Neutrophil (primary cell): Measurements from ENCODE around the gene NR4A2.

Experiments
- H3K27ac ChIP-seq: fragments of 200-600 bp; sonication (generic); 2 replicates; pipeline ENCODE4 v1.5.1; 2016; ENCODE audit warnings: mild to moderate bottlenecking, moderate library complexity
- H3K27me3 ChIP-seq: fragments of 200-600 bp; sonication (generic); 2 replicates; pipeline ENCODE4 v1.6.0; 2016; ENCODE audit warnings: mild to moderate bottlenecking
- H3K36me3 ChIP-seq: fragments of 200-600 bp; sonication (generic); 2 replicates; pipeline ENCODE4 v1.5.1; 2017
- H3K4me1 ChIP-seq, 2 experiments: fragments of 200-600 bp in 1 of 2; sonication (generic) in 1 of 2; 1 replicate in 1 of 2; 2 replicates in 1 of 2; pipeline versions ENCODE4 v1.5.1 to v1.6.1; 2013 to 2016; ENCODE audit warnings: low read depth in 1 of 2, low read length in 1 of 2, mild to moderate bottlenecking in 1 of 2, moderate library complexity in 1 of 2; ENCODE audit not compliant: control insufficient read depth in 1 of 2, insufficient read depth in 1 of 2
- H3K4me3 ChIP-seq, 2 experiments: fragments of 200-600 bp in 1 of 2; sonication (generic) in 1 of 2; 1 replicate in 1 of 2; 2 replicates in 1 of 2; pipeline ENCODE4 v1.5.1; 2013 to 2016; ENCODE audit warnings: low read depth in 1 of 2, low read length in 1 of 2, mild to moderate bottlenecking in 1 of 2, moderate library complexity in 1 of 2
- H3K9me3 ChIP-seq: fragments of 200-600 bp; sonication (generic); 2 replicates; pipeline ENCODE4 v1.5.1; 2016
- TF ChIP-seq, protein P1 (sequence below): fragments of 200-600 bp; sonication (generic); IDR thresholded peaks from 2 replicates; pipeline ENCODE4 v1.5.1; 2016; ENCODE audit warnings: antibody characterized with exemption

The NR4A2 gene

DNA sequence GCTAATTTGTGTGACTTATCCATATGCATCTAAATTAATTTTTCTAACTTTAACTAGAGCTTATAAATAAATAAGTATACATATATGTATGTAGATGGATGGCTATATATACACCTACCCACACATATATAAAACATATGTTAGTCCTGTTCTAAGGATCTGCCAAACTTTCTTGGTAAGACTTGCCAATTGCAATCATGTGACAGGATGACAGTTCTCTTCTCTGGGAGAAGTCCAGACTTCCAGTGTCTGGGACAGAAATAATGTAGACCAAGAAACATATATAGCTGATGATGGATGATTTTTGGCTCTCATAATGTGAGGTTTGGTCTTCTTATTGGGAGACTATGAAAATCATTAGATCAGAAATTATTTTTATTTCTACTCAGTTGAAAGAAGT is 30.6 kb upstream of the NR4A2 start:
- no peaks in the 10 kb centered on the region for H3K4me1 ChIP-seq
- H3K9me3 ChIP-seq = no peaks in the 10 kb centered on the region
- H3K27me3 ChIP-seq = no peaks in the 10 kb centered on the region
- TF ChIP-seq, protein P1, sequence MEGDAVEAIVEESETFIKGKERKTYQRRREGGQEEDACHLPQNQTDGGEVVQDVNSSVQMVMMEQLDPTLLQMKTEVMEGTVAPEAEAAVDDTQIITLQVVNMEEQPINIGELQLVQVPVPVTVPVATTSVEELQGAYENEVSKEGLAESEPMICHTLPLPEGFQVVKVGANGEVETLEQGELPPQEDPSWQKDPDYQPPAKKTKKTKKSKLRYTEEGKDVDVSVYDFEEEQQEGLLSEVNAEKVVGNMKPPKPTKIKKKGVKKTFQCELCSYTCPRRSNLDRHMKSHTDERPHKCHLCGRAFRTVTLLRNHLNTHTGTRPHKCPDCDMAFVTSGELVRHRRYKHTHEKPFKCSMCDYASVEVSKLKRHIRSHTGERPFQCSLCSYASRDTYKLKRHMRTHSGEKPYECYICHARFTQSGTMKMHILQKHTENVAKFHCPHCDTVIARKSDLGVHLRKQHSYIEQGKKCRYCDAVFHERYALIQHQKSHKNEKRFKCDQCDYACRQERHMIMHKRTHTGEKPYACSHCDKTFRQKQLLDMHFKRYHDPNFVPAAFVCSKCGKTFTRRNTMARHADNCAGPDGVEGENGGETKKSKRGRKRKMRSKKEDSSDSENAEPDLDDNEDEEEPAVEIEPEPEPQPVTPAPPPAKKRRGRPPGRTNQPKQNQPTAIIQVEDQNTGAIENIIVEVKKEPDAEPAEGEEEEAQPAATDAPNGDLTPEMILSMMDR = no peak
- no peaks in the 10 kb centered on the region for H3K36me3 ChIP-seq
- no peak overlapping the region for H3K27ac ChIP-seq
- no peak overlapping the region for H3K4me3 ChIP-seq

DNA sequence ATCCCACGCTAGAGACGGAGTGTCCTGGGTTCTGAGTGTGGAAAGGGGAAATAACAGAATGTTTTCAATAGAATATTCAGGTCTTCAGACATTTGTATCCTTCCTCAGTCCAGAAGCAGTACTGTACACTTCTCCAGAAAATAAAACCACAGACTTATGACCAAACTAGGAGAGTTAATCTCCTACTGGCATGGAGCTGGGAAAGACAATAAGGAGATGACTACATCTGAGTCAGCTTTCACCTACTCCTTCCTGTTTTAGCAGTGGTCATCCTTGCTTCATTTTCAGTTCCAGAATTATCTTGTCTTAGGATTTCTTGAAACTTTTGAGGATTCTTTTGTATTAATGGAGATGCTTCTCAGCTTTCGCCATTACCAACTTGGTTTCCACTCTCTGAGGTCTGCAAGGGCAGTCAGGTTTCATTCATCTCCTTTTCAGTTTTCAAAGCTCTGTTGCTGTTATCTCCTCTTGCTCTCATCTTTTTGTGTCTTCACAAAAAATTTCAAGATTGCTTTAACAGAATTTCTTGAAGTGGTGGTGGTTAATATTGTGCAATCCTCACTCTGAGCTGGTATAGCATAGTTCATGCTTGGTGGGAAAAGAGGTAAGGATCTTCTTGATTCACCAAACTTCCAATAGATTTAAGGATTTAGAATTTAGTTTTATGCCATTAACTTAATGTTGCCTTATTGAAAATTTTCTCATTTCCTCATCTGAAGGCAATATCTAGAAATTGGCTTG is 23.7 kb upstream of the NR4A2 start:
- Histone ChIP-seq H3K36me3 (no peaks in the 10 kb centered on the region), H3K4me3 (no peak overlapping the region), H3K9me3 (no peaks in the 10 kb centered on the region), H3K27me3 (no peaks in the 10 kb centered on the region), H3K27ac (no peak overlapping the region), H3K4me1 (peaks cover 0 to 5% of the 10 kb centered on the region in 2 experiments)
- TF ChIP-seq, protein P1 = no peak

DNA sequence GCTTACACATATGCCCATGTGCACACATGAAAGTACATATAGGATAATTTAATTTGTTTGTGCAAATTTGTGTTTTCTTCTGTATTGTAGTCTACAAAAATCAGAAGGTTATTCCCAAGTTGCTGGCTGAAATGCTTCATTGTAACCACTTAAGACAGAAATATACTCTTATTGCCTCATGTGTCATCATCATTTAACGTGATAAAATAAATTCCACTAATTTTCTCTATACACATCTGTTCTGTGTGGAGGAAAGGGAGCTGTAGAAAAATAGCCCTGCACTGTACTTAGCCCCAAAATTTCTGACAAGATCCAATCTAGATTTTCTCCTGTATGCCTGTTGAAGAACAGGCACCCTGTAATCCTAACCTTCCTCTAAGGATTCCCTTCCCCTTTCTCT is 20.4 kb upstream of the NR4A2 start:
- Histone ChIP-seq H3K36me3 (no peaks in the 10 kb centered on the region), H3K27ac (no peak overlapping the region), H3K9me3 (no peaks in the 10 kb centered on the region), H3K27me3 (no peaks in the 10 kb centered on the region), H3K4me3 (no peak overlapping the region), H3K4me1 (peaks cover 0 to 5% of the 10 kb centered on the region in 2 experiments)
- TF ChIP-seq, protein P1 = no peak

DNA sequence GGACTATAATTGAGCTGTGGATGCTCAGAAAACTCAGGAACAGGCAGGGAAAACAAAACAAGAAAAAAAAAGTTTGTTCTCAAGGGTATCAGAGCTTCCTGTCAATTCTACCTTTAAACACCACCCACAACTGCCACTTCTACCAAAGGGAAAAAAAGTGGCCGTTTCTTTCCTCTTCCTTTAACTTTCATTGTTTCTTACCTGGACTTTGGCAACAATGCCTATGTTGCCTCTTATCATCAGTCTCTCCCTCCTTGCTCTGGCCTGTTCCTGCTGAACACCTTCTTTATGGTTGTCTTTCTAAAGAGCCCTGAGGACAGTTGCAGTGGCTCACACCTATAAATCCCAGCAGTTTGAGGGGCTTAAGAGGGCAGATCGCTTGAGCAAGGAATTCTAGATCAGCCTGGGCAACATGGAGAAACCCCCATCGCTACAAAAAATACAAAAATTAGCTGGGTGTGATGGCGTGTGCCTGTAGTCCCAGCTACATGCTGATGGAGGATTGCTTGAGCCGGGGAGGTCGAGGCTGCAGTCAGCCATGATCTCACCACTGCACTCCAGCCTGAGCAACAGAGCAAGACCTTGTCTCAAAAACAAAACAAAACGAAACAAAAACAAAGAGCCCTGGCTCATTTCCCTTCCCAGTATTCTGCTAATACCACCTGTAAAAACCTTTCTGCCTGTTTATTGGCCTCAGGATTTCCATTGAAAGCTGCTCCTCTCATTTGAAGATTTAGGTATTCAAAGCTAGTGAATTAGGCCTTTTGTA is 18.0 kb upstream of the NR4A2 start:
- Histone ChIP-seq H3K27me3 (peaks cover 2% of the 10 kb centered on the region), H3K4me3 (no peak overlapping the region), H3K27ac (no peak overlapping the region), H3K36me3 (no peaks in the 10 kb centered on the region), H3K9me3 (no peaks in the 10 kb centered on the region), H3K4me1 (no peaks in the 10 kb centered on the region)
- TF ChIP-seq, protein P1 = no peak

DNA sequence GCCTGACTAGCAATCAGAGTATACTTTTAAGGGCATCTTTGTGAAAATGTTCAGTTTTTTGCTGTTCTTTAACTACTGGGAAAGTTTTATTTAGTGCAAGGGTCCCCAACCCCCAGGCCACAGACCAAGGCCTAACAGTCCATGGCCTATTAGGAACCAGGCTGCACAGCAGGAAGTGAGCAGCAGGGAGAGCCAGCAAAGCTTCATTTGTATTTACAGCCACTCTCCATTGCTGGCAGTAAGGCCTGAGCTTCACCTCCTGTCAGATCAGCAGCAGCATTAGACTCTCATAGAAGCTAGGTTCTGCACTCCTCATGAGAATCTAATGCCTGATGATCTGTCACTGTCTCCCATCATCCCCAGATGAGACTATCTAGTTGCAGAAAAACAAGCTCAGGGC is 17.1 kb upstream of the NR4A2 start:
- H3K27me3 ChIP-seq = peaks cover 6% of the 10 kb centered on the region
- H3K27ac ChIP-seq = no peak overlapping the region
- H3K9me3 ChIP-seq = no peaks in the 10 kb centered on the region
- TF ChIP-seq, protein P1 = no peak
- no peaks in the 10 kb centered on the region for H3K4me1 ChIP-seq
- H3K4me3 ChIP-seq = no peak overlapping the region
- no peaks in the 10 kb centered on the region for H3K36me3 ChIP-seq
